Cerebellar nuclear complex (tissue), 1 donor: ENCODE data around the gene KCNIP4.

Experiments
- DNase-seq, 2 experiments: peaks; one replicate each; lab custom pipeline; 2025; lab: John Stamatoyannopoulos, UW

KCNIP4 gene

GRCh38 chr4:21901281-21901680, 47.3 kb downstream of the KCNIP4 start:
- DNase-seq: no peak

GRCh38 chr4:21900211-21900610, 48.4 kb downstream of the KCNIP4 start:
- no peak for DNase-seq

GRCh38 chr4:21898101-21898500, 50.5 kb downstream of the KCNIP4 start:
- DNase-seq: no peak

DNA sequence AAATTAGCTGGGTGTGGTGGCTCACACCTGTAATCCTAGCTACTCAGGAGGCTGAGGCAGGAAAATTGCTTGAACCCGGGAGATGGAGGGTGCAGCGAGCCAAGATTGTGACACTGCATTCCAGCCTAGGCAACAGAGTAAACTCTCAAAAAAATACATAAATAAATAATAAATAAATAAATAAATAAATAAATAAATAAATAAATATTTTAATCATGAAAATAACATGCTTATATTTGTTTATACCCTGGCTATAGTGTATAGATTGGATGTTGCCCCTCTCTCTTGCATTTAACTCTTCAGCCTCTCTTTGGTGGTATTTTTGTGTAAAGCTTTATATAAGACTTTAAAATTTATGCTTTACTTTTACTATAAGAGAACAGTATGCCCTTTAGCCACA, 51.8 kb downstream of the KCNIP4 start:
- DNase-seq: no peak

GRCh38 chr4:21893136-21893535, 55.4 kb downstream of the KCNIP4 start:
- DNase-seq: no peak

- DNase-seq: no peak
Observed at GRCh38 chr4:21890231-21890630, 58.3 kb downstream of the KCNIP4 start.

DNA sequence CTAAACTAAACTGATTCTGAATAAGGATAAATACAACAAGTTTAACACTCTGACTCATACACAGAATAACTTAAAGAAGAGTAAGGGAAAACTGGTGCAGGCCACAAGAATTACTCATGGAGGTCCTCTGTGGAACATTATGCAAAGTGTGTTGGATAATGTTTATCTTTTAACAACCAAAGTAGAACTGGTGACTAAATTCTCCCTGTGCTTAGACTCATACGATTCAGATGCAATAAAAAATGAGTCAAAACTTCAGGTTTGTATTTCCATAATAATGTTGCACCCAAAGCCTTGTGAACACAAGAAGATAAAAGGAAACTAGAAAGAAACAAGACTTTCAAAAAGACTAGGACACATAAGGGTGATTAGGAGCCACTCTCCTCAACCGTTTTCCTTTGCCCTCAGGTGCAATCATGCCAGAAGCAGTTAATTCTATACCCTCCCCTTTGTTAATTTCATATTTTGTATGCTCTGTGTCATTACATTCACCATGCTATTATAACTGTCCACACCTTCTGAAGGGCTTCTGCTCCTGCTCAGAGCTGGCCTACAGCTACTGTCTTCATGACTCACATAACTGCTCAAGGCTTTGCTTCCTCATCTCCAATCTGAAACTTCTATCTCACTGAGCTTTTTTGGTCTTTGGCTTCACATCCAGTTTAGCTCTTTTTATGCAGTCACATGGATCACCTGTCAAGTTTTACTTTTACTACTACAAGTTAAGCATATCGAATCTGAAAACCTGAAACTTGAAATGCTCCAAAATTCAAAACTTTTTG, 60.2 kb downstream of the KCNIP4 start:
- DNase-seq: no peak

DNA sequence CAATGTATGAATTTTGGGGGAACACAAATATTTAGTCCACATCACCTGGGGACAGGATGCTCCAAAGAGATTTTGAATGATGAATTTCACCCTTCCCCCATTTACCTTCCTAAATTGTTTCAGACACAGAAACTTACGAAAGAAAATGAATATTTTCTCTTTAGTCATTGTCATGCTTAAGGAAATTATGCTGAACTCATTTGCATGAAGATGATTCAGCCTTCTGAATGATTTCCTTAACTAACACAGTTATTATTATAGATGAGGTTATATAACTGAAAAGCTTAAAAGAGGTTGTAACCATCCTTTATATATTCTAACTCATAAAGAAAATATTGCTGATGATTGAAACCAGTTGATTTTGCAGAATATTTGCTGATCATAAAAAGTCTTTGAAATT, 61.1 kb downstream of the KCNIP4 start:
- DNase-seq: no peak

DNA sequence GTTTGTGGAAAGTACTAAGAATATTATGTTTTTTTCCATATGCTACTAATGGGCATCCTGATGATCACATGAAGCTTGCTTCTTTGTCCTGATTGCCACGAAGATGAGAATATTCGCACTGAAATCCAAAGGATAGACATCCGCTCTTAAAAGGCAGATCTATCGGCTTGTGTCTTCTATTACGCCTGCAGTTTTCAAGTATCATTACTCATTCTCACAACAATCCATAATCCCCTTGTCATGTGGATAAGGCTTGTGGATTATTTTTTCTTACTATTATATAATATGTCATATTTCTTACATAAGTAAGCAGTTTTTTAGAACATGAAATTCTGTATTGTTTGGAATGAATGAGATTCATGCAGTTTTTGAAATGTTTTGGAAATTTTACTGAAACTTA, 62.8 kb downstream of the KCNIP4 start:
- no peak for DNase-seq

DNA sequence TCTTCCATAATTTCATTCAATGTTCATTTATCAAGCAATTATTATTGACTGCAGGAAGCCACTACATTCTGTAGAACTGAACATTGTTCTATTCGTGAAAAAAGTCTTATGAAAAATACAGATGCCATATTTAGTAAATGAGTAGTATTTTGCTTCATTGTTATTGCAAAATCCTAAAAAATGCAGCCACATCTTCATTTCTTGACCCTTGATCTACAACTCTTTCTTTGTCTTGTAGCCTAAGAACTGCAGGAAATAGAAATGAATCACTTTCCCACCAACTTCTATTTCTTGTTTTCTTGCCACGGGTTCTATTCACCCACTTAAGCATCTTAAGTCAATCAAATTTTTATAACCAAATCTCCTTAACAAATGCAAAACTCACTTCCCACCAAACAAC, 63.3 kb downstream of the KCNIP4 start:
- DNase-seq: no peak

DNA sequence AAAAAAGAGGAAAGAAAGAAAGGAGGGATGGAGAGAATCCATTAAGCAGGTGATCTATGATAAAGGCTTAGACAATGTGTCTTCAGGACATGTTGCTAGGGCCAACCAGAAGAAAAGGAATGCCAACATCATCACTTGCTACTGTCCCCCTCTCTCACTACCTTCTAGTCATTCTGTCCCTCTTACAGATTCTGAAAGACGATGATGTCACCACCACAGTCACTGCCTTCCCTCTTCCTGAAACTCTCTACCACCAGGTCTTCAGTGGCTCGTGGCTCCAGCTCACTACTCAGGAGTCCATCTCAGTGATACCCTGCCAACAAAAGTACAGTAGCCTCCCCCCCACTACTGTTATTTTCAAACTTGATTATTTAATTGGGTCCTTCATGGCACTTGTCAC, 64.0 kb downstream of the KCNIP4 start:
- DNase-seq: no peak

- no peak for DNase-seq
Observed at GRCh38 chr4:21882051-21882839, 66.3 kb downstream of the KCNIP4 start.

DNA sequence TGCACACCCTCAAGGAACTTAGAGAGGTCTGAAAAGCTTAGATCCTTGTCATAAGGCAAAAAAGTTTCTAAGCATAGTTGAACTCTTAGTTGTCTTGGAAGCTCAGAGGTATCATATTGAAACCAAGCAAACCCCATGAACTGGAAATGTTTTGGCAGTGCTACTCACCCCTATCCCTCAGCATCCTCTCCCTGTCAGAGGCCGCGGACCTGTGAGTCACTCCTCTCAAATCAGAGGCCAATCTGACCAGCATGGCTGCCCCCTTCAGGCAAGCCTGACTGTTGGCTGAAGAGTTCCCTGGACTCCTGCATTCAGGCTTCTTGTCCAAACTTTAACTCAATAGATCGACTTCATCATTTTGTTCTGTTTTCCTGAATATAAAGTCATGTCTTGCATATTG, 69.4 kb downstream of the KCNIP4 start:
- DNase-seq: no peak

GRCh38 chr4:21876711-21877110, 71.9 kb downstream of the KCNIP4 start:
- DNase-seq: no peak

- DNase-seq: no peak
Observed at GRCh38 chr4:21873145-21873544, 75.4 kb downstream of the KCNIP4 start.

GRCh38 chr4:21872101-21872500, 76.5 kb downstream of the KCNIP4 start:
- DNase-seq: no peak

GRCh38 chr4:21869978-21870745, 78.4 kb downstream of the KCNIP4 start:
- no peak for DNase-seq

- no peak for DNase-seq
Observed at GRCh38 chr4:21864686-21865085, 83.9 kb downstream of the KCNIP4 start.

GRCh38 chr4:21862917-21863316, 85.7 kb downstream of the KCNIP4 start:
- DNase-seq: no peak

GRCh38 chr4:21858971-21859370, 89.6 kb downstream of the KCNIP4 start:
- no peak for DNase-seq

DNA sequence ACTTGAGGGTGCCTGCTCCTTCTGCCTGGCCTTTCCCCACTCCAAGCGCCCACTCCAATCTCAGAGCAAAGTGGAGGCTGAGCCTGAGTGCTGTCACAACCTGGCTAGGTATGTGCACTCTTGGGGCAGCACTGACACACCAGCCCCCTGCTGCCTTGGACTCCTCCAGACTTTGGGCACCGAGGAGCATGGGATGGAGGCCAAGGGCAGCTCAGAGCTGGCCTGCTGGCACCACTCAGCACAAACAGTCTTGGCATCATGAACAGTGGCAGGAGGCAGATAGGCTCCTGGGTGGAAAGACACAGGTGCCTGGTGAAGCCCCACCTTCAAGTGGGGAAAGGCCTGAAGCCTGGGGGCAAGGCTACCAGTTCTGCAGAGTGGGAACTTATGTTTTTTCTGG, 91.8 kb downstream of the KCNIP4 start:
- DNase-seq: peak; percentile 47 to 60

DNA sequence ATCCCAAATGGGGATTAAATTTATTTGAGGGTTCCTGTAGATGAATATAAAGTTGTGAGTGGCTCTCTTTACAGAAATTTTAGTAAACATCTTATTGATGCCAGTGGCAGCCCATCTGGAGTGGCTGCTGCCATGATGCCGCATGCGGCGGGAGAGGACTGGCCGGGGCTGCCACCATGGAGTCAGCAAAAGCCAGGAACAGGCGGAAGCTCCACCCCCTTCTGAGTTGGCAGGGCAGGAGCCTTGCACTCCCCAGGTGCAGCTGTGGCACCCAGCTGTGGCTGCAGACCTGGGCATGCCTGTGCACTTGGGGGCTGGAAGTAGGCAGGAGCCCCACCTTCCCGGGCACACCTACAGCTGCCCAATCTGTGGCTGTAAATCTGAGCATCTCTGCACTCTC, 92.3 kb downstream of the KCNIP4 start:
- no peak for DNase-seq

- DNase-seq: no peak
Observed at GRCh38 chr4:21849077-21849476, 99.5 kb downstream of the KCNIP4 start.
